ENCODE results near the gene KCTD8.

The KCTD8 gene

DNA sequence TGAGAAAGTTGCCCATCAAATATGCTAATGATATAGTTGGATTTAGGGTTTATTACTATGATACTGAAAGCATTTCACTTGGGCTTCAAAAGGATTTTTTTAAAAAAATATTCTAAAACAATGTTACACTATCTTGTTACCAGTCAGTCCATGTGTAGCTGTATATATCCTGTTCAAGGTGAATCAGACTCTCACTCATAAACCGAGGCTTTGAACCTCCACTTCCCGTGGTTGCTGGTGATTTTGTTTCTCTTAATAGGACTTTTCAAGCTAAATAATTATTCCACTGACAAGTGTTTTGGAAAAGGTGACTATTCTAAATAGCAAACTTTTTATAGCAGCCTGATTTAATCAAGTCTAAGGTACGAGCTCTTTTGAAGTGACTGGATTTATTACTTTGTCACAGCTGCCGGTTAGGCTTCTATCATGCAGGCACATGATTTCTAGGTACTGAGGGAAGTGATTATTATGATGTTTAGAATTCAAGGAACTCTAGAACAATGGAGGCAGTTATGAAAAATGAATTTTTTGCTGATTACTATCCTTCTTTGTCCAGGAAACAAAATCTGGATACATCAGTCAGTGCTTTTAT lies 287.7 kb downstream of the KCTD8 start:
- DNase-seq, result no peak

DNA sequence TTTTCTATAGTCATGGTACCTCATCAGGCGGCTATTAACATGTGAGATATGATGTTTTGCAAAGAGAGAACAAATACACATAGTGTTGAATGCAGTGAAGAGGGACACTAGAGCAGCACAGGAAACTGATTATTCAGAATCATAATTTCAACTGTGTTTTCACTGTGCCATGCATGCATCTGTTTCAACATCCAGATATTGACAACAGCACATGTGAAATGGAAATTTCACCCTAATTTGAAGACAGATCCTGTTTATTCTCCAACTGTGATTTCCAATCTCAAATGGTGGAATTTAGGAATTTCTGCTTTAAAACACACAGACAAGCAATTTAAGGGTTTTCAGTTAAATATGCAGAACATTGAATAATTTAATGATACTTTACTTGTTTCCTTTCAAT lies 288.6 kb downstream of the KCTD8 start:
- DNase-seq, result no peak

DNA sequence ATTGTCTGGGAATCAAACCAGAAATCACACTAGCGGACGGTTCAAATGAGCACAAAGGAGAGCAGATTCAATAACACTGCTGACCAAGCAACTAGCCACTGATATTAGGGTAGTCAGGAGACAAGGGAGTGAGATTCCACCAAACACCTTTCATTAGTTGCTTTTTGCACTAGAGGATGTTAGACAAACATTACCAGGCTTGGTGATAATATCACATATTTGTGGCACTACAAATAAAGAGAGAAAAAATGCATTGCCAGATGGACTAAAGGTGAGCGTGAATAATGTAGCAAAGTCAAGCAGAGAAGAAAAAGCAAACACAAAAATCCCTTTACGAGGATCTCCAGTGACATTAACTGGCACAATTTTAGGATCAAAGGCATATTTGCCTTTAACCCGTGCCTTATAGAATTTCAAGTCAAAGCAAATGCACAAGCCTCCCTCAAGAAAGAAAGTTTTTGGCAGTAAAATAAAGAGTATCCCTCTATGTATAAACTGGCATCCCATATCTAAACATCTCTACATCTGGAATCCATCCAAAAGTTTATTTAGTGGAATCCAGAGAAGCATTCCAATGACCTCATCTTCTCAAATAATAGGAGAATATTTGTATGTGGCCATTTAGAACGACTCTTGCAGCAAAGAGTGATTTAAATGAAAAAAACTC lies 290.9 kb downstream of the KCTD8 start:
- no peak for DNase-seq

DNA sequence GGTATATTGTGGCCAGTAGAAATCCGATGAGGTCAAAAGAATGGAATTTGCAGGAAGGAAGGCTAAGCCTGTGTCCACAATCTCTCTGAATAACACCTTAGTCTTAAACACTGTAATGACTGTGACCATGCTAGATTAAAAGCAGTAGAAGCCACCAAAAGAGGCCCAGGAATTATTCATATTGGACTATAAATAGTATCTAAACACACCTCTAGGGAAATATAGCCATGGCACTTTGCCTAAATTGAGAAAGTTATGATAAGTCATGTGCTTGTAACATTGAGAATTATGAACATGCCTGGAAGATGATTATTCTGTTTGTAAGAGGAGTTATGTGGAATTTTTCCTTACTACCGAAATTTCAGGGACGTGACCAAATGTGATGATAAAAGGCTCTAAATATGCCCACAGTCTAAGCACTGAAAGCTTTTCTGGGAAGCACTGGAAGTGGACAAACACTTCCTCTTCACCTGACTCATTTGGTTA lies 298.5 kb downstream of the KCTD8 start:
- no peak for DNase-seq

DNA sequence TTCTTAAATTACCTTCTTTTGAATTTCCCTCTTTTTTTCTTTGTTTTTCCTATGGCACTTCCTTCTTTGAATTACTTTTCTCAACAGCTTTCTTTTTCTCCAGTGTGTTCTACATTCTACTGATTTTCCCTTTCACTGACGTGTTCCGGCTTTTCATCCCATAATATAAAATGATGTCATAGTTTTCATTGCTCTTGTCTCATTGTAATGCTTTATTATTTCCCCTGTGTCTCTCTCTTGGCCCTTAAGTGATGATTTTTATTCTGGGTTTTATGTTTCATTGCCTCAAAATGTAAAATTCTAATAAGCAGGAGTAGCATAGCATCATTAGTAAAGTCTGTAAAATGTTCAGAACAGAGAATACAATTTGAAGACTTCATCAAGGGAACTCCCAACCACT lies 299.3 kb downstream of the KCTD8 start:
- DNase-seq, result no peak

DNA sequence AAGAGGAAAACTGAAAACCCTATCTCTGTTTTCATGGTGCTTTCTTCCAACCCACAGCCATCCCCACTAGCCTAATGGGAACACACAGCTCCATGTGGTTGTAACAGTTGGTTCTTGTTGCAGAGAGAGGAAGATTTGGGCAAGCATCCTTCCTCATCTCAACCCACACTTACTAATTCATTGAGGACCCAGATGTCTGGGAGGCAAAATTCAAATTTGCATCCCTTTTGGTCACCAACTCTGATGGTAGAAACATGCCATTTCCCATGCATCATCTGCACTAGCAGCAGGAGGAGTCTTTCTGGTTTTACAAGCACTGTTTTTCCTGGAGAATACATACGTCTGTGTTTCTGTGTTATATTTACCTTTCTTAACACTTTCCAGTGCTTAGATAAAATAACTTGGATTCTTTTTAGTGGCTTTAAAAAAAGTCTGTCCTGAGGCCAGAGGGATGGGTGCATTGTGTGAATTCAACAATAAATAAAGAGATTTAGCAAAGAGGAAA lies 301.0 kb downstream of the KCTD8 start:
- DNase-seq, result no peak

DNA sequence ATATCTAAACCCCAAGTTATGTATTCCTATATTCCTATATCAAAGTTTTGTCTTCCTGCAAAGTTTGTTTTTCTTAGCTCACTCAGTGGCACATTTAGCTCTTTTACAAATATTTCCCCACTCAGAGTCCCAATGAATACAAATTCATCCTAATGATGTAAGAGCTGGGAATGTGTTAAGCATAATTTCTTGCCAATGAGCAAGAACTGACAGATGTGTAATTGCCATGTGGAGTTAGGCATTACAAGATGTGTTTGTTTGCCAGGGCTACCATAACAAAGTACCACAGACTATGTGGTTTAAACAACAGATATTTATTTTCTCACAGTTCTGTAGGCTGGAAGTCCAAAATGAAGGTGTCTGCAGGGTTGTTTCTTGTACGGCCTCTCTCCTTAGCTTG lies 302.1 kb downstream of the KCTD8 start:
- no peak for DNase-seq

DNA sequence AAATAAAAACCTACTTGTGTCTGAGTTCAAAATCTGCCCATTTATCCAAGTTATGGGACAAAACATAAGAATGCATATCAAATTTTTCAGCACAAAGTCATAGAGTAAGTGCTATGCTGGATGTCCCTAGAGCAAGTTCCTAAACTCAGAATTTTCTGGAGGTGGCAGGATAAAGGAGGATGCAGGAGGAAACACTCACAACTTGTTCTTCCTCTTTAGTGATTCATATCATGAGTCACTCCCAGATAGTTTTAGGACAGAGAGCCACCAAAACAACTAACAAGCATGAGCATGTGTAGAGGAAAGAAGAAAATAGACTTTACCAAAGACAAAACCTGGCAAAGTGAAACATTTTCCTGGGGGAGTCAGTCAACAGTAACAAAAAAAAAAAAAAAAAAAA lies 302.7 kb downstream of the KCTD8 start:
- DNase-seq, result no peak

DNA sequence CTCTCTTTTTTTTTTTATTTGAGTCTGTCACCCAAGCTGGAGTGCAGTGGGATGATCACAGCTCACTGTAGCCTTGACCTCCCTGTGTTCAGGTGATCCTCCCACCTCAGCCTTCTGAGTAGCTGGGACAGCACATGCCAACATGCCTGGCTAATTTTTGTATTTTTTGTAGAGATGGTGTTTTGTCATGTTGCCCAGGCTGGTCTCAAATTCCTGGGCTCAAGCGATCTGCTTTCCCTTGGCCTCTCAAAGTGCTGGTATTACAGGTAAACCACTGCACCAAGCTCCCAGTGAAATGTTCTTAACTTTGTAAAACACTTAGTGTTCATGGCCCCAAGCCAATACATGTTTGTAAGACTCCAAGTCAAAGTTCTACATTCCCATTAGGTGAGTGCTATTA lies 316.1 kb downstream of the KCTD8 start:
- no peak for DNase-seq
